ENCODE measurements around the gene VLDLR. TPM values are rescaled to one million over a fixed set of nuclear protein-coding genes. Genes with fewer than 3 reads are reported as not detected.

The VLDLR gene
- total and polyA plus RNA-seq, 2 donors: 1.6 to 1.8 TPM

DNA sequence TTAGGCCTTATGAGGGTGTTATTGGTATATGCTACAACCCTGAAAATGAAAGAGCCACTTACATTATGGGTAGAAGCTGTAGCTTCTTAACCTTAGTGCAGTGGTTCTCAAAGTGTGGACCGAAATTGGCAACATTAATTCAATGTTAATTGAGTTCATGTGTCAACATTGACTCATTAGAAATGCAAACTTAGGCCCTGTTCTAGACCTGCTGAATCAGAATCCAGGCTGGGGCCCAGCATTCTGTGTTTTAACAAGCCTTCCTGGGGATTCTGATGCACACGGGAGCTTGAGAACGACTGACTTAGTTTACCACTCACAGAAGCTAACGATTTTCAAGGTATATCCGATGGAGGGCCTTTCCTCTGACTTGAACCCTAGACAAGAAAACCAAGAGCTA, 7.3 kb downstream of the VLDLR start:
- no peak for DNase-seq (ENCODE audit: low read depth in 6 of 9, low spot score in 9 of 9)
- Histone ChIP-seq H3K27me3 (ENCODE audit: control insufficient read depth in 2 of 2, insufficient read depth in 1 of 2, low read length in 1 of 2) (peaks cover 13 to 19% of the 10 kb centered on the region in 2 donors), H3K9me3 (ENCODE audit: control insufficient read depth in 2 of 2, insufficient read depth in 1 of 2, low read length in 1 of 2) (no peaks in the 10 kb centered on the region), H3K36me3 (ENCODE audit: control insufficient read depth in 2 of 2, insufficient read depth in 2 of 2, low read length in 1 of 2) (no peaks in the 10 kb centered on the region), H3K4me3 (ENCODE audit: low read length in 2 of 2) (no peak overlapping the region), H3K27ac (ENCODE audit: low read depth in 1 of 2, low read length in 1 of 2) (no peak overlapping the region), H3K4me1 (ENCODE audit: control insufficient read depth in 2 of 2, insufficient read depth in 2 of 2, low read length in 2 of 2) (no peaks in the 10 kb centered on the region)
- 98% methylated on average over 5 of the region's 5 CpGs for WGBS

GRCh38 chr9:2630158-2630557, 8.6 kb downstream of the VLDLR start:
- Histone ChIP-seq H3K36me3 (ENCODE audit: control insufficient read depth in 2 of 2, insufficient read depth in 2 of 2, low read length in 1 of 2) (no peaks in the 10 kb centered on the region), H3K4me3 (ENCODE audit: low read length in 2 of 2) (no peak overlapping the region), H3K4me1 (ENCODE audit: control insufficient read depth in 2 of 2, insufficient read depth in 2 of 2, low read length in 2 of 2) (no peaks in the 10 kb centered on the region), H3K9me3 (ENCODE audit: control insufficient read depth in 2 of 2, insufficient read depth in 1 of 2, low read length in 1 of 2) (no peaks in the 10 kb centered on the region), H3K27me3 (ENCODE audit: control insufficient read depth in 2 of 2, insufficient read depth in 1 of 2, low read length in 1 of 2) (peaks cover 2 to 7% of the 10 kb centered on the region in 2 donors), H3K27ac (ENCODE audit: low read depth in 1 of 2, low read length in 1 of 2) (no peak overlapping the region)
- 95% methylated on average over 2 of the region's 2 CpGs for WGBS
- DNase-seq (ENCODE audit: low read depth in 6 of 9, low spot score in 9 of 9): no peak

GRCh38 chr9:2631263-2631662, 9.7 kb downstream of the VLDLR start:
- no peak overlapping the region for H3K27ac ChIP-seq (ENCODE audit: low read depth in 1 of 2, low read length in 1 of 2)
- no peaks in the 10 kb centered on the region for H3K4me1 ChIP-seq (ENCODE audit: control insufficient read depth in 2 of 2, insufficient read depth in 2 of 2, low read length in 2 of 2)
- no peaks in the 10 kb centered on the region for H3K36me3 ChIP-seq (ENCODE audit: control insufficient read depth in 2 of 2, insufficient read depth in 2 of 2, low read length in 1 of 2)
- no peaks in the 10 kb centered on the region for H3K9me3 ChIP-seq (ENCODE audit: control insufficient read depth in 2 of 2, insufficient read depth in 1 of 2, low read length in 1 of 2)
- no peak for DNase-seq (ENCODE audit: low read depth in 6 of 9, low spot score in 9 of 9)
- no peak overlapping the region for H3K4me3 ChIP-seq (ENCODE audit: low read length in 2 of 2)
- peaks cover 0 to 3% of the 10 kb centered on the region in 2 donors for H3K27me3 ChIP-seq (ENCODE audit: control insufficient read depth in 2 of 2, insufficient read depth in 1 of 2, low read length in 1 of 2)
- WGBS: 93% methylated on average over 1 of the region's 1 CpG

DNA sequence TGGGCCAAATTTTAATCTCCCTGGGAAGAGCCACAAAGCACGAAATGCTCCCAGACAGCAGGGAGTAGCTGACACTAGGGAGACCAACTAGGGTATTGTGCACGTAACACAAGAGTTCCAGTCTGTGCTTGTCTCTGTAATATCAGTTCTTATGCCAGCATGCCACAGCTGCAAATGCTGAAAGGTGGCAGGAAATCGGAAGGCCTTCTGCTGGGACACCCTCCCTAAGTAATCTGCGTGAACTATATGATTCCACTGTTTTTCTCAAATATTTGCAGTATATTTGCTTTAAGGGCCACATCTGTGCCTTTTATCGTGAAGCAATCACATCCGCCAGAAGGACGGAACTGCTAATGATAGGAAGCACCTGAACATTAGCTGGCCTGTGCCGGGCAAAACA, 12.6 kb downstream of the VLDLR start:
- no peaks in the 10 kb centered on the region for H3K36me3 ChIP-seq (ENCODE audit: control insufficient read depth in 2 of 2, insufficient read depth in 2 of 2, low read length in 1 of 2)
- WGBS: 79% methylated on average over 8 of the region's 8 CpGs
- no peak overlapping the region for H3K27ac ChIP-seq (ENCODE audit: low read depth in 1 of 2, low read length in 1 of 2)
- no peaks in the 10 kb centered on the region for H3K4me1 ChIP-seq (ENCODE audit: control insufficient read depth in 2 of 2, insufficient read depth in 2 of 2, low read length in 2 of 2)
- no peaks in the 10 kb centered on the region for H3K27me3 ChIP-seq (ENCODE audit: control insufficient read depth in 2 of 2, insufficient read depth in 1 of 2, low read length in 1 of 2)
- DNase-seq (ENCODE audit: low read depth in 6 of 9, low spot score in 9 of 9): no peak
- H3K4me3 ChIP-seq (ENCODE audit: low read length in 2 of 2): no peak overlapping the region
- no peaks in the 10 kb centered on the region for H3K9me3 ChIP-seq (ENCODE audit: control insufficient read depth in 2 of 2, insufficient read depth in 1 of 2, low read length in 1 of 2)

DNA sequence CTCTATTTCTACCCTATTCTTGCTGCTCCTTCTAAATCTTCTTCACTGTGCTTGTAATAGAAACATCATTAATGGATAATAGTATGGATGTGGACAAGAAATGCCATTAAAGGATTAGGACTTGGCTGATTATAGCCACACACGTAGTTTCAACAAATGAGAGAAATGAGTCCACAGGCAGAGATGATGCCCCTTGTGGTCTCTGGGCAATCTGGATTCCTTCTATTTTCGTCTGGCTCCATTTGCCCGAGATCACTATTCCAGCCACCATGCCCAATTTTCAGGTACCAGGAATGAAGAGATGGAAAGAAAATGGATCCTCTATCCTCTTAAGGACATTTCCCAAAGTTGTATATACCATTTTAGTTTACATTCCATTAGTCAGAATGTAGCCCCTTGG, 13.2 kb downstream of the VLDLR start:
- no peaks in the 10 kb centered on the region for H3K4me1 ChIP-seq (ENCODE audit: control insufficient read depth in 2 of 2, insufficient read depth in 2 of 2, low read length in 2 of 2)
- H3K27me3 ChIP-seq (ENCODE audit: control insufficient read depth in 2 of 2, insufficient read depth in 1 of 2, low read length in 1 of 2): no peaks in the 10 kb centered on the region
- H3K36me3 ChIP-seq (ENCODE audit: control insufficient read depth in 2 of 2, insufficient read depth in 2 of 2, low read length in 1 of 2): no peaks in the 10 kb centered on the region
- H3K27ac ChIP-seq (ENCODE audit: low read depth in 1 of 2, low read length in 1 of 2): no peak overlapping the region
- H3K9me3 ChIP-seq (ENCODE audit: control insufficient read depth in 2 of 2, insufficient read depth in 1 of 2, low read length in 1 of 2): no peaks in the 10 kb centered on the region
- no peak overlapping the region for H3K4me3 ChIP-seq (ENCODE audit: low read length in 2 of 2)
- no peak for DNase-seq (ENCODE audit: low read depth in 6 of 9, low spot score in 9 of 9)
- WGBS: 96% methylated on average over 3 of the region's 3 CpGs

DNA sequence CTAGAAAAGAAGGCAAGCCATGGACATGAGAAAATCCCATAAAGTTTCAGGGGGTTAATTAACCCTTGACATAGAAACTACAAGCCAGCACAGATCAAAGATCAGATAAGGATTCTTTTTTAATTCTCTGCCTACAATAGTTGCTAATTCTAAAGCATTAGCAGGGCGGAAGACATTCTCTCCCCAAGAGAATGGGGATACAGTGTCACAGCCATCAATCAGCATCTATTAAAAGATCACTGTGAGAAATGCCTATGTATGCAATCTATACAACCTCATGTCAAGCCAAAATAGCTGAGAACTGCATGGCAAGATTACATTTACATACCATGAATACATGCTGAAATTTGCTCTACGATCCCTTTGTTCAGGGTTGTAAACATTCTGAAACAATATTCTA, 14.3 kb downstream of the VLDLR start:
- no peak overlapping the region for H3K27ac ChIP-seq (ENCODE audit: low read depth in 1 of 2, low read length in 1 of 2)
- WGBS: 97% methylated on average over 2 of the region's 2 CpGs
- H3K4me3 ChIP-seq (ENCODE audit: low read length in 2 of 2): no peak overlapping the region
- no peaks in the 10 kb centered on the region for H3K36me3 ChIP-seq (ENCODE audit: control insufficient read depth in 2 of 2, insufficient read depth in 2 of 2, low read length in 1 of 2)
- no peaks in the 10 kb centered on the region for H3K27me3 ChIP-seq (ENCODE audit: control insufficient read depth in 2 of 2, insufficient read depth in 1 of 2, low read length in 1 of 2)
- no peak for DNase-seq (ENCODE audit: low read depth in 6 of 9, low spot score in 9 of 9)
- H3K9me3 ChIP-seq (ENCODE audit: control insufficient read depth in 2 of 2, insufficient read depth in 1 of 2, low read length in 1 of 2): no peaks in the 10 kb centered on the region
- H3K4me1 ChIP-seq (ENCODE audit: control insufficient read depth in 2 of 2, insufficient read depth in 2 of 2, low read length in 2 of 2): no peaks in the 10 kb centered on the region

GRCh38 chr9:2637390-2637789, 15.8 kb downstream of the VLDLR start:
- Histone ChIP-seq H3K4me3 (ENCODE audit: low read length in 2 of 2) (no peak overlapping the region), H3K36me3 (ENCODE audit: control insufficient read depth in 2 of 2, insufficient read depth in 2 of 2, low read length in 1 of 2) (no peaks in the 10 kb centered on the region)

DNA sequence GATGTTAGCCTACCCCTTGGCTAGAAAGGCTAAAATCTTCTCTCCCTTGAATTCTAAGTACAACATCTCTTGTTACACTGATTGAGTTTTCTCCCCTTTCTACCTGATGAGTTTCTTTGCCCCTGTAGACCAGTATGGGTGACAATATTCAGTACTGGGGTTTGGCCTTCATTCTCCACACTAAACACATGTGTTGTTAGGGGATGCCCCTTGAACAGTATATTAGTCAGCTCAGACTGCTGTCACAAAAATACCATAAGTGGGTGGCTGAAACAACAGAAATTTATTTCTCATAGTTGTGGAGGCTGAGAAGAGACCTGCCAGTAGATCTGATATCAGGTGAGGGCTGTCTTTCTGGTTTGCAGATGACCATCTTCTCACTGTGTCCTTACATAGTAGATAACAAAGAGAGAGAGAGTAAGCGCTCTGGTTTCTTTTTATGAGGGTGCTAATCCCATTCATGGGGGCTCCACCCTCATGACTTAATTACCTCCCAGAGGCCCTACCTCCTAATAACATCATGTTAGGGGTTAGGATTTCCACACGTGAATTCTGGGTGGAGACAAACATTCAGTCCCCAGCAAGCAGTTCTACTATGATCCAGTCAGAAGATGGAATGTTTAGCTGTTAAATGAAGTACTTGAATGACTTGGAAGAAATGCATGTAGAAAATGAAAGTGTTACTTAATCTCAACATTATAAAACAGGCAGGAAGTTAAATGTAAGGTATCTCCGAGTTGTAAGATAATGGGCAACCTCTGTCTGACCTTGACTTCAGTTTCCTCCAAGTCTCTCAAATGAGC, 17.5 kb downstream of the VLDLR start:
- WGBS: 94% methylated on average over 3 of the region's 3 CpGs
- Histone ChIP-seq H3K9me3 (ENCODE audit: control insufficient read depth in 2 of 2, insufficient read depth in 1 of 2, low read length in 1 of 2) (no peaks in the 10 kb centered on the region), H3K4me3 (ENCODE audit: low read length in 2 of 2) (no peak overlapping the region), H3K36me3 (ENCODE audit: control insufficient read depth in 2 of 2, insufficient read depth in 2 of 2, low read length in 1 of 2) (no peaks in the 10 kb centered on the region), H3K27me3 (ENCODE audit: control insufficient read depth in 2 of 2, insufficient read depth in 1 of 2, low read length in 1 of 2) (no peaks in the 10 kb centered on the region), H3K4me1 (ENCODE audit: control insufficient read depth in 2 of 2, insufficient read depth in 2 of 2, low read length in 2 of 2) (no peaks in the 10 kb centered on the region), H3K27ac (ENCODE audit: low read depth in 1 of 2, low read length in 1 of 2) (no peak overlapping the region)
- DNase-seq (ENCODE audit: low read depth in 6 of 9, low spot score in 9 of 9): no peak

More at GRCh38 chr9:2637390-2637789, 15.8 kb downstream of the VLDLR start:
- no peak overlapping the region for H3K27ac ChIP-seq (ENCODE audit: low read depth in 1 of 2, low read length in 1 of 2)
- H3K27me3 ChIP-seq (ENCODE audit: control insufficient read depth in 2 of 2, insufficient read depth in 1 of 2, low read length in 1 of 2): no peaks in the 10 kb centered on the region
- no peaks in the 10 kb centered on the region for H3K4me1 ChIP-seq (ENCODE audit: control insufficient read depth in 2 of 2, insufficient read depth in 2 of 2, low read length in 2 of 2)
- DNase-seq (ENCODE audit: low read depth in 6 of 9, low spot score in 9 of 9): no peak
- 96% methylated on average over 10 of the region's 10 CpGs for WGBS
- no peaks in the 10 kb centered on the region for H3K9me3 ChIP-seq (ENCODE audit: control insufficient read depth in 2 of 2, insufficient read depth in 1 of 2, low read length in 1 of 2)

DNA sequence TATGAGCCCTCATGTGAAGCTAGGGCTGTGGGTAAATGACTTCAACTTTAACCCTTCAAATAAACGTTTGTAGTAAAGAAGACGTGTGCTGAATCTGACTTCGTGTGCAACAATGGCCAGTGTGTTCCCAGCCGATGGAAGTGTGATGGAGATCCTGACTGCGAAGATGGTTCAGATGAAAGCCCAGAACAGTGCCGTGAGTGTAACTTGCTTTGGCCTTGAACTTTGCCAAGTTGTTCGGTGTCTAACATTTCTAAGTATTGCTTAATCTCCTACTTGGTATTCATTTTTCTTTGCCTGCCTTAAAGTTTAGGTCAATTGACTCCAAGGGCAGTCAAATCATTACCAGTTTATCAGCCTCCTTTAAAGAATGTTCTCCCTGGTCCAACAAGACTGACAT, 18.2 kb downstream of the VLDLR start:
- Histone ChIP-seq H3K27me3 (ENCODE audit: control insufficient read depth in 2 of 2, insufficient read depth in 1 of 2, low read length in 1 of 2) (no peaks in the 10 kb centered on the region), H3K36me3 (ENCODE audit: control insufficient read depth in 2 of 2, insufficient read depth in 2 of 2, low read length in 1 of 2) (no peaks in the 10 kb centered on the region), H3K27ac (ENCODE audit: low read depth in 1 of 2, low read length in 1 of 2) (no peak overlapping the region), H3K4me3 (ENCODE audit: low read length in 2 of 2) (no peak overlapping the region), H3K9me3 (ENCODE audit: control insufficient read depth in 2 of 2, insufficient read depth in 1 of 2, low read length in 1 of 2) (no peaks in the 10 kb centered on the region), H3K4me1 (ENCODE audit: control insufficient read depth in 2 of 2, insufficient read depth in 2 of 2, low read length in 2 of 2) (no peaks in the 10 kb centered on the region)
- WGBS: 96% methylated on average over 7 of the region's 7 CpGs
- DNase-seq (ENCODE audit: low read depth in 6 of 9, low spot score in 9 of 9): no peak
